ENCODE results near the gene SLC38A9.
A peak's percentile ranks its signal among the peaks of the same experiment; 100 is the strongest.

SLC38A9 gene

DNA sequence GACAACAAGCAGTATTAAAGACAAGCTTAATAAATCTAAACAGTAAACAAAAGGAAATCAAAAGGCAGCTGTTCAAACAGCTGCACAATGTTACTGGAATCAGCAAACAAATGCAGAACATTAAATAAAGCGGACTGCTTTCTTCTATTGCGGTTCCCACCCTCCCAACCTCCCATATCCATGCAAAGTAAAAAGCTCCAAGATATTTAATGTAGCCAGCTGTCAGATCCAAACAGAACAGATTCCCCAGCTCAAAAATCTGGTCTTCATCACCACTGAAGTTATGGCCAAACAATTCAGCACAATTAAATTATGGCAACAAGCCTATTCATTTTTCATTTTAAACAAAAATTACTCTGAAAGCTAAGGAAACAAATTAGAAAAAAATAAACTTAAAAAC is 75.9 kb downstream of the SLC38A9 start:
- peak overlapping the region; percentile 70 for H3K27ac ChIP-seq
- no peak for TF ChIP-seq ZFX (IDR thresholded peaks at IDR 0.05; ENCODE audit: borderline replicate concordance)
- TF ChIP-seq, protein P1, sequence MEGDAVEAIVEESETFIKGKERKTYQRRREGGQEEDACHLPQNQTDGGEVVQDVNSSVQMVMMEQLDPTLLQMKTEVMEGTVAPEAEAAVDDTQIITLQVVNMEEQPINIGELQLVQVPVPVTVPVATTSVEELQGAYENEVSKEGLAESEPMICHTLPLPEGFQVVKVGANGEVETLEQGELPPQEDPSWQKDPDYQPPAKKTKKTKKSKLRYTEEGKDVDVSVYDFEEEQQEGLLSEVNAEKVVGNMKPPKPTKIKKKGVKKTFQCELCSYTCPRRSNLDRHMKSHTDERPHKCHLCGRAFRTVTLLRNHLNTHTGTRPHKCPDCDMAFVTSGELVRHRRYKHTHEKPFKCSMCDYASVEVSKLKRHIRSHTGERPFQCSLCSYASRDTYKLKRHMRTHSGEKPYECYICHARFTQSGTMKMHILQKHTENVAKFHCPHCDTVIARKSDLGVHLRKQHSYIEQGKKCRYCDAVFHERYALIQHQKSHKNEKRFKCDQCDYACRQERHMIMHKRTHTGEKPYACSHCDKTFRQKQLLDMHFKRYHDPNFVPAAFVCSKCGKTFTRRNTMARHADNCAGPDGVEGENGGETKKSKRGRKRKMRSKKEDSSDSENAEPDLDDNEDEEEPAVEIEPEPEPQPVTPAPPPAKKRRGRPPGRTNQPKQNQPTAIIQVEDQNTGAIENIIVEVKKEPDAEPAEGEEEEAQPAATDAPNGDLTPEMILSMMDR (IDR thresholded peaks at IDR 0.05): no peak

DNA sequence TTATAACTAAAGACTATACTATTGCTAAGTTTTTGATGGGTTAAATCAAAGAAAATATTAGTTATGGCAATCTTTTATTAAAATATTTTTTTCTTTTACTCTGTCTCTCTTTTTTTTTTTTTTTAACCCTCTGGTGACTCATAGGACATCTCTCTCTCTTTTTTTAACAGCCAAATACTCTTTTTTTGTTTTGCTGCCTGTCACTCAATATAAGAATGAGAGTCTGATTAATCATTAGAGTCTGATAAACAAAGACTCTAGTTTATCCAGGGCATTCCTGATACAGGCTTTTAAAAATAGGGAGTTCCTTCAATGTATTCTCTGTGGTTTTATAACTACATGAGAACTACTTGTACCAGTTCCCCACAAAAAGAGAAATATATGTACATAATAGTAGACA is 77.3 kb downstream of the SLC38A9 start:
- TF ChIP-seq ZFX (IDR thresholded peaks at IDR 0.05; ENCODE audit: borderline replicate concordance): no peak
- TF ChIP-seq, protein P1 (IDR thresholded peaks at IDR 0.05): no peak
- H3K27ac ChIP-seq: peak overlapping the region; percentile 70

DNA sequence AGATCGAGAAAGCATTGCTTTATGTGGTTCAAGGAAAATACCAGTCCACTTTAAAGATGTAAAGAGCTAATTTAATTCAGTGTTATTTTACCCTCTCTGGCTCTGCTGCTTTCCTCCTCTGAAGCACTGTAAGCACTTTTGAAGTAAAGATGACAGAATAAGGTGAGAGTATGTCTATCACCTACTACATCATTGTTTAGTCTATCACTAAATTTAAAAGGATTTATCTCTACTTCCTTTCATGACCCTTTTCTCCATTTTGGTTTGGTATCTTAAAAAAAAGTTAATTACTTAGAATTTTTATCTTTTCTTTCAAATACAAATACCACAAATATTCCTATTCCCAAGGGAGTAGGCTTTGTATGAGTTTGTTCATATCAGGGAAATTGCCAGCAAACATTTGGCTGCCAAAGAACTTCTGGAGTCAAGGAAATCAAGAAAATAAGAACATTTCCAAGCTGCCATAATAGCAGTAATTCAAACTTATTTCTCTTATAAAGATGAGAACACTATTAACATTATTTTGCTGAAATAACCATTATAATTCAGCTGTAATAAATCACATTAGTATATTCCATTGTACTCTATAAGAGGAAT is 77.8 kb downstream of the SLC38A9 start:
- H3K27ac ChIP-seq: peak overlapping the region; percentile 70
- TF ChIP-seq, protein P1 (IDR thresholded peaks at IDR 0.05): no peak

DNA sequence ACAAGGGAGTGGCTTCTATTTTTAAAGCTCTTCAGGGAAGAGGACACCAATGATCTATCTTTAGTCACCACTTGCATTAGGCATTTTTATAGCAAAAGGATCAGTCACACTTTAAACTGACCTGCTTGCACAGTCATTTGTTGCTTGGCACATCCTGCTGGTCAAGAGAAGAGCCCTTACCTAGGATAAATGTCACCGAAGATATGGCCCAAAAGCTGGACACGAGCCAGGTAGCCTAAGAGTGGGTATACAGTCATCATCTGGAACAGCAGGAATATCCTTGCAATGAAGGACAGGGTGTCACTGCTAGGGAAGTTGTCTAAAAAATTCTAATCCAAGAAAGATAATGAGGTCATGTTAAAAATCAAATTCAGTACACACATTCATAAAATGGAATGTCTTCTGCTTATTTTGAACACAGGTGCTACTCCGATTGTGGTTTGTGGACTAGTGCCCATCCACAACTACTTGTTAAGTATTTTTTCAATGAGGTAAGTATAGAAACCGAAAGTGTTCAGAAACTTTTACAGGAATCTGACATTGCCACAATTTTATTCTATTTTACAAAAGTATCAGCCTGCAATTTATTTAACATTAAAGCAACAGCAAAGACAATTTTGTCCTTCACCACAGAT is 78.4 kb downstream of the SLC38A9 start:
- no peak for TF ChIP-seq ZFX (IDR thresholded peaks at IDR 0.05; ENCODE audit: borderline replicate concordance)
- TF ChIP-seq, protein P1 (IDR thresholded peaks at IDR 0.05): no peak
- peak overlapping the region; percentile 70 for H3K27ac ChIP-seq

DNA sequence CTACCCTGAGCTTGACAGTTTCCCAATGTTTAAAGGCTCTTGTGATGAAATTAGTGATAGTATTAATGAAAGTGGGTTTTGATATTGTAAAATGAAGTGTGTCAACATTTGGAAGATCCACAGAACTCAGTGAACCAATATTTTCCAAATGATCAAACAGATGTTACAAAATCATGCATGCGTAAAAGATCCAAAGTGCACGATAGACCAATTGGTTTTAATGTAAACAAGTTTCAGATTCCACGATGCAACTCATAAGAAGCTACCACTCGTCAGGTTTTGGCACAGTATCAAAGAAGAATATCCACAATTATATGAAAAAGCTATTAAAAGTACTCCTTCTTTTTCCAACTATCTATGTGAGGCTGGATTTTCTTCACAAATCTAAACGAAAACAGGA is 82.3 kb downstream of the SLC38A9 start:
- peak overlapping the region; percentile 55 for H3K27ac ChIP-seq
- TF ChIP-seq, protein P1 (IDR thresholded peaks at IDR 0.05): no peak
- no peak for TF ChIP-seq ZFX (IDR thresholded peaks at IDR 0.05; ENCODE audit: borderline replicate concordance)

DNA sequence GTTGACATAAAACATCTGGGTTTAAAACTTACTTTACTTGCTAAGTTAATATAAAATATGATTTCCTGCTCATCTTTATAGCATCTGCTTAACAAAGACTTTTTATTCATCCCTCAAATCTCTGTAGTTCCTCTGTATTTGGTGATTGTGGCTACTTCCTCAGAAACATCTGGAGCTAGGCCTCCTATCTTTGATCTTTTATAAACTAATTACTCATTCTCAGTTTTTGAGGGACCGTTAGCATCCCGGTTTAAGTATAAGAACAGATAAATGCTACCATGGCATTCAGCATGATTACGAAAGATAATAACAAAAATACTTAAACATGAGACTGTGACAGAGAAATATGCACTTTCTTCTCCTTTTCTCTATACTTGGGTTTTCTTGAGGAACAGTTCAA is 85.3 kb downstream of the SLC38A9 start:
- TF ChIP-seq ZFX (IDR thresholded peaks at IDR 0.05; ENCODE audit: borderline replicate concordance): no peak
- TF ChIP-seq, protein P1 (IDR thresholded peaks at IDR 0.05): no peak
- no peak overlapping the region for H3K27ac ChIP-seq

DNA sequence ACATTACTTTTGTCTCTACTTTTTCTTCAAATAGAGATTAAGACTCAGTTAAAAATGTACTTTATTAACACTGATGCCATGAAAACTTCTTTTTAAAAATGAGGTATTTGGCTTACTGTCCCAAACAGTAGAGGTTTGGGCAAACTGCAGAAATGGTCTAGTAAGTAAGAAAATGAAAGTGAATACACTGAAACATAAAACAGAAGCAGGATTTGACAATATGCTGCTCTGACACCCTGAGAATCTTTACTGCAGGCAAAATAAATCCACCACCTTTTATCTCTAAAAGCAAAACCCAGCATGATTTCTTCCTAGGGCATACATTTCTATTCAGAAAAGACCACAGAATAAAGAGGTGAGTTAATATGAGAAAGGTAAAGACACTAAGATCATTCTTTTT is 86.2 kb downstream of the SLC38A9 start:
- TF ChIP-seq, protein P1 (IDR thresholded peaks at IDR 0.05): no peak
- TF ChIP-seq ZFX (IDR thresholded peaks at IDR 0.05; ENCODE audit: borderline replicate concordance): no peak
- H3K27ac ChIP-seq: no peak overlapping the region
